Stimulated activated CD8-positive, alpha-beta memory T cell treated with anti-CD3 and anti-CD28 coated beads, Interleukin-7, amount 100 ng/mL, for 48 hours (primary cell): ENCODE measurements around the gene FOXJ1.
"Not testable (repeated sequence)": the region's sequence is repeated elsewhere in the genome, so short reads cannot be mapped to it uniquely, and the experiment has no call there.

Source experiments
- DNase-seq, 2 donors: peaks; one replicate each; pipeline ENCODE4 v3.0.0-alpha.2; 2020; ENCODE audit warnings: low read depth in 1 of 2; ENCODE audit errors: extremely low read depth in 1 of 2

Gene FOXJ1, protein sequence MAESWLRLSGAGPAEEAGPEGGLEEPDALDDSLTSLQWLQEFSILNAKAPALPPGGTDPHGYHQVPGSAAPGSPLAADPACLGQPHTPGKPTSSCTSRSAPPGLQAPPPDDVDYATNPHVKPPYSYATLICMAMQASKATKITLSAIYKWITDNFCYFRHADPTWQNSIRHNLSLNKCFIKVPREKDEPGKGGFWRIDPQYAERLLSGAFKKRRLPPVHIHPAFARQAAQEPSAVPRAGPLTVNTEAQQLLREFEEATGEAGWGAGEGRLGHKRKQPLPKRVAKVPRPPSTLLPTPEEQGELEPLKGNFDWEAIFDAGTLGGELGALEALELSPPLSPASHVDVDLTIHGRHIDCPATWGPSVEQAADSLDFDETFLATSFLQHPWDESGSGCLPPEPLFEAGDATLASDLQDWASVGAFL

DNA sequence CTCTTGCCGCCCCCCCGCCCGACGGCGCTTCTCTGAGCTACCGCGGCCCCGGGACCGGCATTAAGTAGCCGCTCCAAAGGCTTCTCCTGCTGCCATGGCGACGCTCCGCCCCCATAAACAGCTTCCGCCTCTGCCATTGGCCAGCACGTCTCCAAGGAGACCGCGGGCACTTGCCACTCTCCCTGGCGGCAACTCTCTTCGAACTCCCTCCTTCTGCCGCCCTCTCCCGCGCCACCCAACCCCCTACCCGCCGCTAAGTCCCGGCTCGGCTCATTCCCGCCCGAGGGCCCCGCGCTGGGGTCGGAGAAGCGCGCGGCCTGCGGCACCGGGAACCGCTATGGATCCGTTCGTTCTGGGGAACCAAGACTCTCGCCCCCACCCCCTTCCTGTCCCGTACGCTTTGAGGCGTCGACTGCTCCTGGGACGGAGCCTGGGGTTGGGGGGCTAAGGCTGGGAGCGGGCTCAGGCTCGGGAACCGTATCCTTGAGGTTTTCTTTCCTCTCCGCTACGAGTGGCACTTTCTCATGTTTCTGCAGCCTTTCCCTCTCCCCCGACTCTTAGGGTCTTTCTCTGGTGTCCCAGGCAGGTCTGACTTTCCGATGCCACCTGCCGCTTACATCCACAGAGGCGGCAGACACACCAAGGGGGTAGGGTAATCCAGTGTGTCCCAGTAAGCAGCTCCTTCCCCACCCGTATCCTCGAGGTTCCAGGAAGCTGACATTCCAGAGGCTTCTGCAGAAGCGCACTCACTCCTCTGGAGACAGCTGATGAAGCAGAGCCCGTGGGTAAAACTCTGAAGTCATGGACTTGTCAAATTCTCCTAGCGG is at the start of gene FOXJ1:
Gene FOXJ1 (minus strand): TSS at position 34 of the 827 bp plus-strand sequence. CDS start 850 bp downstream, outside the sequence.
- DNase-seq, result peak; percentile 81 to 84

DNA sequence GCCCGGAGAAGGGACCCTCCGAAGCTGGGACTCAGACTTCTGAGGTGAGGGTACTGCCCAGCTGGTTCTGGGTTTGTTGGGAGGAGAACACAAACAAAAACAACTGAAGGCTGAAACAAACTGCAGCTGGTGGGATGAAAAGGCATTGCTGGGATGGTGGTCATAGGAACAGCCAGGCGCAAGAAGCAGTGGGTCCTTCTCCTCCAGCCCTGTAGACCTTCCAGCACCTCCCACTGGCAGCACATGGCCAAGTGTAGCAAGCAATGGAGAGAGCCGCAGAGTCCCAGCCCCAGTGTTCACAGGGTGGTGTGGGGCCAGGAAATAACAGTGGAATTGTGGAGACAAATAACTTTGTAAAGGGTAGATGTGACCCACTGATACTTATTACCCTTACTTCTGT is 48.7 kb upstream of the FOXJ1 start:
- no peak for DNase-seq

DNA sequence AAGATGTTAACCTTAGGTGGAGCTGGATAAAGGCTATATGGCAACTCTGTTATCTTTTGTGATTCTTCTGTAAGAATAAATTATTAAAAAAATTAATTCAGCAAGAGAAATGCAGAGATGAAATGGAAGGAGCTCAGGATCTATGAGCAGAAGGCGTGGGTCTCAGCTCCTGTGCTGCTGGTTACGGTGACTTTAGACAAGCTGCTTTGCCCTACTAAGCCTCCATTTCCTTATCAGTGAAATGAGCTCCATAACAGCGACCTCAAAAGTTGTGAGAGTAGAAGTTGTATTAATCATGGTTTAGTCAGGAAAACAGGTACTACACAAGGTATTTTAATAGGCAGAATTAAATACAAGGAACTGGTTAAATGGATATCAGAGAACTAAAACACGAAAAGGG is 48.2 kb upstream of the FOXJ1 start:
- no peak for DNase-seq

DNA sequence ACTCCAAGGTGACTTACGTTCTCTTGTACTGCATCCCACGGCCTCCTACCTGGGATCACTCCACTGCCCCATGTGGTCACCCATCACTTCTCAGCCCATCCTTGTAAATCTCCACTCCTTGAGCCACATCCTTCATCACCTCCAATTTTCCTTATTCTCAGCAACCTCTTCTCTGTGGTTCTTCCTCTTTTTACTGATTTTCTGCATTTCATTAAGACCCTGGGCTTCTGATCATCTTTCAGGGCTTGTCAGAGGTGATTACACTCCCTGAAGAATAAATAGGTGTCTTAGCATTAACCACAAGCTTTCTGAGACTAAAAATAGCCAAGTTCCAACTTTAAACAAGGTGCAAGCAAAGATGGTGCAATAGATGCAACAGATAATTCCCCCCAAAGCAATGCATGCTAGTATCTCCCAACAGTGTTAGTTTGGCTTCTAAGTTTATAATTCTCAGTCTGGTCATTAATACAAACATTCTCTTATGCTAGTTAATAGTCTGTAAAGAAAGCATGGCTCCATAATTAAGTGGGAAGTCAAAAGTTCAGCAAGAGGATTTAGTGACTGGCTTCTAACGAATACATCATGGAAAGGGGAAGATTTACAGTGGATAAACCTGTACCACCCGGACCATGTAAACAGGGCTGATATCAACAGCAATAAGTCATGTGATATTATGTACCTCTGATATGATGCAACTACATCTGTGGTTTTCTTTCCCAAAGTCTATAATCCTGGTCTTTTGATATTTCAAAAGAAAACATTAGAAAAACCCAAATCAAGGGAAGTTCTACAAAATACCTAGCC is 47.4 kb upstream of the FOXJ1 start:
- no peak for DNase-seq

DNA sequence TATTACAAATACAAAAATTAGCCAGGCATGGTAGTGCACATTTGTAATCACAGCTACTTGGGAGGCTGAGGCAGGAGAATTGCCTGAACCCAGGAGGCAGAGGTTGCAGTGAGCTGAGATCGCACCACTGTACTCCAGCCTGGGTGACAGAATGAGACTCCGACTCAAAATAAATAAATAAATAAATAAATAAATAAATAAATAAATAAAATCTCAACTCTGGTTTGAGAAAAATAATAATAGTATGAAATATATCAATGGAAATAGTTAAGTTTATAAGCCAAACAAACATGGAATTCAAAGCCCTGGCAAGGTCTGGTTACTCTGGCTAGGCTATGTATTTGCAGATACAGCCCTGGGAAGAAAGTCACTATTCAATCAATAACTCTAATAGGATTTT is 45.7 kb upstream of the FOXJ1 start:
- DNase-seq, result not testable (repeated sequence)

DNA sequence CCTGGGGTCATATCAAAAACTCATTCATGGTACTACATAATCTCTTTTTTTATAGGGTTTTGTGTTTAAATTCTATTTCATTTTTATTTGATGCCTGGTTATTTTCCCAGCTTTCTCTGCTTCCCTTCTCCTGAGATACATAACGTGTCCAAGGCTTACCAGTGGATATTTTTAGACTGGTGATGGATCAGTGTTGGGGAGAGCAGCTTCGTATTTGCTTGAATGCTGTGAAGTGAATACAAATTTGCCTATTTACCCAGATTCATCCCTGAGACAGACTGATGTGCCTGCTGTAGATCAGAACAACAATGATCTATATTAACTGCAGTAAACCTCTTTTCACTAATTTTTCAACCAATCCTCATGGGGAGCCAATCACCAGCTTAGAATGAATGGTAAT is 43.2 kb upstream of the FOXJ1 start:
- DNase-seq, result no peak

DNA sequence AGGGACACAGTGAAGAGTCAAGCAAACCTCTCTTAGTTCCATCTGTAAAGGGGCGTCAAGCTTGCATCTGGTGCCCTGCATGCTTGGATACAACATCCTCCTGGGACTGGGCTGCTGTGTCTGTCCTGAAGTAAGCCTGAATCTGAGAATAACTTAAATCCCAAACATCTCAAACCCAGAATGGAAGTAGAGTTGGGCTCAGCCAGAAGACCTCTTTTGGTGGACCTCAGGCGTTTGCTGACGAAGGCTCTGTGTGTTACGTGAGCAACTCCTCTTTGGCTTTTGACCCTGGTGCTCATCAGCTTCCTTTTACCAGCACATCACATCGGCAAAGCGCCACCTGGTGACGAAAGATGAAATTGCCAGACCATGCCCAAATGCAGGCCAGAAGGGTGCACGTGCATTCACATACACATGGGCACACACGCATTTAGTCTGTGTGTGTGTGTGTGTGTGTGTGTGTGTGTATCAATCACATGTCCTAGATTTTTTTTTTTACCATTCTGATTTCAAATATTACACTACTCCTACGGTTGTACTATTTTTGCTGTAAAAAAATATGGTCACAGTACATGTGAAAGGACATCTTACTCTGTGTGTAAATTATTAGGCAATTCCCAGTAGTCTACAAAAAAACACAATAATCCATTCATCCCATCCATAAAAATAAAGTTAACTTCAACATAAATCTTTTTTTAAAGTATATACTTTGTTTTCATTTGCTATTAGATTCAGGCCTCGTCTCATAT is 41.1 kb upstream of the FOXJ1 start:
- DNase-seq, result peak; percentile 88 to 89

DNA sequence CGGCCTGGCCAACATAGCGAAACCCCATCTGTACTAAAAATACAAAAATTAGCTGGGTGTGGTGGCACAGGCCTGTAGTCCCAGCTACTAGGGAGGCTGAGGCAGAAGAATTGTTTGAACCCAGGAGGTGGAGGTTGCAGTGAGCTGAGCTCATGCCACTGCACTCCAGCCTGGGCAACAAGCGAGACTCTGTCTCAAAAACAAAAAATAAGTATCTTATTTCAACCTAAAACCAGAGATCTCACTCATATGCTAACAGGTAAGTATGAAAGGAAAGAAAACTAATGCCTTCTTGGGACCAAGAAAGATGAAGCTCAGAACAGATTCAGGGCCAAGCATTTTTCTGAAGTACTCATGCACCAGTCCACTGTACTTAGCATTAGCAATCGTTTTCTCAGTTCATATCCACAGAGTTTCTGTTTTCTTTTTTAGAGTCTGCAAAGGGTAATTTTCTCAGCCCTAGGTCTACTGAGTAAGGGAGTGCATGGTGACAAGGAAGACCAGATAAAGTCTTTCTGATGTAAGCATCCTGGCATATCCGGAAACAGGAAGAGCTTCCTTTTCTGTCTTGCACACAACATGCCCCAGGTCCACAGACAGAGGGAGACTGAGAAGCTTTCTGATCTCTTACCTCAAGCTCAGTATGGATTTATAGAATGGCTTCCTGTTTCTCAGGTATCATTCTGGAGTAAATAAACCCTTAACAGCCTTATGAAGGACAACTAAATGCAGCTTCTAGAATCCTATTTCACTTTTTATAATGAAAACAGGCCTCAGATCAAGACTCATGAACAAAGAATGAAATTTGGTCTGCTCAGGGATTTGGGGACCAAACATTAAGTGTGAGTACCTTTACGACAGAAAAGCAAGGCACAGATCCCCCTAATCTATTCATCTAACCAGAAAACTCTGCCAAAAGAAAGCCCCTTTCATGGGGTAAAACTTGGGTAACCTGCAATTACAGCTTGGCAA is 38.7 kb upstream of the FOXJ1 start:
- DNase-seq, result no peak

DNA sequence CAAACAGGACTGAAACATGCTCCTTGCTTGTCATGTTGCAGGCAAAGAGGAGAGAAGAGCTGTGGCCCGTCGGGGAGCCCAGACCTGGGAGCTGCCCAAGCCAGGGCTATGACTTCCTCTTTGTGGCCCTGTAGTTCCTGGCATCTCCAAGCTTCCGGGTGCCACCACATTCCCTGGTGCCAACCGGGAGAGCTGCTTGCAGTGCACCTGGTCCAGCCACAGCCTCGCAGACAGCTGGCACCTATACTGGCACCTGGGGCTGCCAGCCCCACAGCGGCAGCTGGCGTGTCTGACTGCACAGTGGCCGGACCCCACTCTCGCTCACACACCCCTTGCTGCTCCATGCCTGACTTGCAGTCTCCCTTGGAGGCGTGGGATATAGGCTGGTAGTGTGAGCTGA is 37.1 kb upstream of the FOXJ1 start:
- DNase-seq, result no peak

DNA sequence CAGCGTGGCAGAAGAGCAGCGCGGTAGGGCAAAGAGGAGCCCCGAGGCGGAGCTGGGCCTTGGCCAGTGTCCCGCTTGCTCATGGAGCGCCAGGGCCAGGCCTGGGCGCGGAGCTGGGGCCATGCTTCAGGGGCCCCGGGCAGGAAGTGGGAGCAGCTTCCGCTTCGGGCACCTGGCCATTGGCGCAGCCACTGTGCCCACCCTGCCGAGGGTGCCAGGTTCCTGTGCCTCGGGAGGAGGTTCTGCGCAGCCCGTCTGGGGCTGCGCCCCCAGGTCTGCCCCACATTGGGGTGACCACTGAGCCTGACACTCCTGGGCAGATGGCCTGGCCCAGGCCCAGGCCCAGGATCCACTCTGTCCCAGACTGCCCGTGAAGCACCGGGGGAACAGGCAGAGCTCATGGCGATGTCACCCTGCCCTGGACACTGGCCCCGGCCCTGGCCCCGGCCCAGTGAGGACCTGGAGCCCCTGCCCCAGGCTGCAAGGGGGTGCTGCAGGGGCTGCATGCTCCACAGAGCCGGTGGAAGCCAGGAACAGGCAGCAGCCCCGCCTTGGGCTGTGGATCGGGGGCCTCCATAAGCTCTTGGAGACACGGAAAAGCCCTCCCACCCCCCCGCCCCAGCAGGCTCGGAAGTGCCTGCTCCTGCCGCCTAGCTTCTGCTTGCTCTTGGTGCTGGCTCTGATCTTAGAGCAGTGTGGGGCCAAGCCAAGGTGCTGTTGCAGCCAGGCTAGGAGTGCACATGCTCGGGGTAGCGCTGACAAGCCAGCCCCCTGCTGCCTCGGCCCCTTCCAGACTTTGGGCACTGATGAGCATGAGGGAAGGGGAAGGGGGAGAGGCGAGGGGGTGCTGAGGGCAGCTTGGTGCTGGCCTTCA is 35.9 kb upstream of the FOXJ1 start:
- DNase-seq, result no peak

DNA sequence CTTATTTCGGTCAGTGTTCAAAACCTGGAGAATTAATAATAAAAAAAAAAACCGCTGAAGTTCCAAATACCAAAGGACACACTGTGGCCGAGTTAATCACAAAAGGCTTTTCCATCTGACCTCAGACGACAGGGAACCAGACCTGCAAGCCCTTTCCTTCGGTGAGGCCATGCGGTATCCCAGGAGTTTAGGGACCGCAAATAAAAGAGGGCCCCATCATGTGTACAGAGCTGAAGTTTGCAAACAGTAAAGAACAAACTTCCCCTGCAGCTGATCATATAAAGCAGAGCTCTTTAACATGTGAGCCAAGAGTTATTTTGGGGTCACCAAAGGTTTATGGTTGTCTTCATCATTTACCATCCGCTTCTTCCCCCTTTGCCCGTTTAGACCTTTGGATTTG is 33.0 kb upstream of the FOXJ1 start:
- DNase-seq, result no peak

DNA sequence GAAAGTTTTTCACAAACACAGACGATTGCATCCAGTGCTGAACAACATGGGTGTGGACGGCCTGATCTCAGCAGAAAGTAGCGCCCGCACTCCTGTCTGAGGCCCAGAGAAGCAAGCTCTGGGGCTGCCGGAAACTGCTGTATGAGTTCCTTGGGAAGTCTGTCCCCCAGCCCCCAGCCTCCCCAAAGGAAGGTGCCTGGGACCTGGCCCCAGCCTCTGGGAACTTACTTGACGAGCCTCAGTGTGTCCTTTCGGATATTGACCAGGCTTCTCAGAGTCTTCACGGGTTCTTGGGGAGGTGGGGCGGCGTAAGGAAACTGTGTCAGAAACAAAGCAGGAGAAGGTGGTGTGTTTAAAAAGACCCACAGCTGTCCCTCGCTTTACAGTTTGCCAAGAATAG is 32.4 kb upstream of the FOXJ1 start:
- DNase-seq, result no peak

DNA sequence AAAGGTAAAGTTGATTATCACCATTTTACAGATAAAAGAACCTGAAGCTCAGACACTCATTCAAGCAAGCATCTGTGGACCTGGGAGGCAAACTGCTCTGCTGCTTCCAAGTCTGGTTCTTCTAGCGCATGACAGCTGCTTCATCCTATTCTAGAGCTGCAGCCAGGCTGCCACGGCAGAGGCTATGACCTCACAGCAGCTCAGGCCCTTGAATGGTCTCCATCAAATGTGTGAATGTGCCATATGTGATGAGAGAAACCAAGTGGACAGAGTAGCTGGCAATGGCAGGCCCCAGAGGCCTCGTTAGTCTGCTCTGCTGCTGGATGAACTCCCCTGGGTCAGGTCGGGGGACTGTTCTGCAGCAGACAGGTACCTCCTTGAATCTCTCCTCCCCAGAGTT is 30.7 kb upstream of the FOXJ1 start:
- DNase-seq, result no peak

DNA sequence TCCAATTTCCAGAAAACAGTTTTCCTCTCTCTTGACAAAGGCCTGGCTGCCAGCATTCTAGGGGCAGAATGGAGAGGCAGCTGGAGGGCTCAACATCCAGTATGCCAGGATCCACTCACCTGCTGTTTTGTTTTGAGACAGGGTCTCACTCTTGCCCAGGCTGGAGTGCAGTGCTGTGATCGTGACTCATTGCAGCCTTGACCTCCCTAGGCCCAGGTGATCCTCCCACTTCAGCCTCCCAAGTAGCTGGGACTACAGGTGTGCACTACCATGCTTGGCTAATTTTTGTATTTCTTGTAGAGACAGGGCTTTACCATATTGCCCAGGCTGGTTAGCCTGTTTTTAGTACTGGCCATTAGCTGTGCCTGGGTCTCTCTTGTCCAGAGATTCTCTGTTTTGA is 29.1 kb upstream of the FOXJ1 start:
- no peak for DNase-seq

DNA sequence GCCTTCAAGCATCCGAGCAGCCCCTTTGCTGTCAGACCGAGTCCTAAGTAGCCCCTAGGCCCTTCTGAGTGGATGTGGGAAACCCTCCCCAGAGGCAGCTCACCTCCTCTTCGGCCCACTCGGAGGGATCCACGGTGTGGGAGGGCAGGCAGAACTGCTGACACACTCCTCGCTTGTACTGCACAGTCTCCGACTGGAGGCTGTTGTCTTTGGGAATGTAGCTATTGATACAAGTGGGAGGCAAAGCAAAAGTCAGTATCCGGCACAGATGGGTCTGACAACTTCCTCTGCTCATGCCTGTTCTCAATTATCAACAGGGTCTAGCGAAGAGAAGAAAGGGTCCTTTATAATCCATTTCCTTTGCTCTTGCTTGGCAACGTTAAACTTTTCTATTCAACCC is 25.9 kb upstream of the FOXJ1 start:
- DNase-seq, result no peak

DNA sequence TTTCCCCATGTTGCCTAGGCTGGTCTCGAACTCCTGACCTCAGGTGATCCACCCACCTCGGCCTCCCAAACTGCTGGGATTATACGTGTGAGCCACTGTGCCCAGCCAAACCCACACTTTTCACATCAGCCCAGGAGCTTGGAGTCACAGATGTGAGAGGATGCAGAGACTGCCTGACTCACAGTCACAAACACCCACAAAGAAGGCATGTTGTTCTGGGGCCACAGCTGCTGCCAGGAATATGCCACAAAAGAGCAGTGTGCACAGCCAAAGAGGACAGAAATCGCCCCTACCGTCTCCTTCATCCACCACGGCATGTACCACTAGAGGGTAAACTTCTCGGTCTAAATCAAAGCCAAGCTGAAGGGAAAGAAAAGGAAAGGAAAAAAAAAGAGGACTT is 25.1 kb upstream of the FOXJ1 start:
- DNase-seq, result no peak

DNA sequence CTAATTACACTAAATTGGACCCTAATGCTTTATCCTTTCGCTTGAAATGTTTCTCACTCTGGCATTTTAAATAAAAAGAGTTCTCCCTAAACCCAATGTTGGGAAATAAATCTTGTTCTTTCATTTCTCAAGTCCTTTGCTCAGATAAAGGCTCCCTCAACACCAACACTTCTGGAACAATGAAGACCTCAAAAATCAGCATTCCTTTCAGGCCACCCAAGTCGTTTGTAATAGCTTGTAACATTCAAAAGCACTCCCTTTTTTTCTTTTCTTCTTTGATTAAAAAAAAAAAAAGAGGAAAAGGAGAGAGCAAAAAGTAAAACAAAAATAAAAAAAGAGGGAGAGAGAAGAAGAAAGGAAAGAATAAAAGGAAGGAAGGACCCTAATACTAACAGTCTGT is 23.3 kb upstream of the FOXJ1 start:
- DNase-seq, result no peak

DNA sequence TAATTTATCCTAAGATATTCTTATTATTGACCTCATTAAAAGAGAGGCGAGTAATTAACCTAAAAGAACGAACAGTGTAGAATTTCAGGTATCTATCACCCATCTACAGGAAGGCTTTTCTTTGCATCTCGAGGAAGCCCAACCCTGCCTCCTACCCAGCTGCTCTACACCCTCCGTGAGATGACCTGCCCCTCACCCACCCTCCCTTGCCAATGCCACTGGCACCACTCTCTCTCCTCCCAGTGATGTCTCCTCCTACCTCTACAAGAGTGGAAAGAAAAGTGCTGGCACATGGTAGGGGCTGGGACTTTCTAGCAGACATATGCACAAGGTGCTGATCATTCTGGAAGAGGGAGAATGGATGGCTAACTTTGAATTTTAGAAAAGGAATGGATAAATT is 22.9 kb upstream of the FOXJ1 start:
- DNase-seq, result no peak
